IPS-18a (cell line): ENCODE measurements around the gene PTDSS2.

ENCODE experiments used
- H3K27ac ChIP-seq: one replicate; pipeline ENCODE4 v1.5.1; 2013; ENCODE audit warnings: low read length
- H3K27me3 ChIP-seq: one replicate; pipeline ENCODE4 v1.6.1; 2013; ENCODE audit warnings: mild to moderate bottlenecking, low read length; ENCODE audit not compliant: control insufficient read depth, insufficient read depth
- H3K36me3 ChIP-seq: one replicate; pipeline ENCODE4 v1.6.1; 2013; ENCODE audit warnings: low read depth, low read length; ENCODE audit not compliant: control insufficient read depth
- H3K4me1 ChIP-seq: one replicate; pipeline ENCODE4 v1.6.1; 2013; ENCODE audit warnings: low read depth, low read length; ENCODE audit not compliant: control insufficient read depth
- H3K4me3 ChIP-seq: one replicate; pipeline ENCODE4 v1.5.1; 2013; ENCODE audit warnings: low read length
- H3K9ac ChIP-seq: one replicate; pipeline ENCODE4 v1.6.1; 2013; ENCODE audit warnings: mild to moderate bottlenecking, low read length, moderate library complexity
- H3K9me3 ChIP-seq: one replicate; pipeline ENCODE4 v1.6.1; 2013; ENCODE audit warnings: low read depth, low read length; ENCODE audit not compliant: control insufficient read depth

Gene PTDSS2

GRCh38 chr11:503179-503981, 53.3 kb downstream of the PTDSS2 start:
- Histone ChIP-seq H3K4me1 (peaks cover 7% of the 10 kb centered on the region), H3K9me3 (no peaks in the 10 kb centered on the region), H3K36me3 (peaks cover 18% of the 10 kb centered on the region), H3K27me3 (no peaks in the 10 kb centered on the region), H3K27ac (no peak overlapping the region), H3K4me3 (no peak overlapping the region), H3K9ac (no peak overlapping the region)

- H3K4me1 ChIP-seq, result peaks cover 7% of the 10 kb centered on the region
- H3K9ac ChIP-seq, result no peak overlapping the region
- H3K9me3 ChIP-seq, result no peaks in the 10 kb centered on the region
- H3K27ac ChIP-seq, result no peak overlapping the region
- H3K36me3 ChIP-seq, result peaks cover 17% of the 10 kb centered on the region
- no peak overlapping the region for H3K4me3 ChIP-seq
- H3K27me3 ChIP-seq, result no peaks in the 10 kb centered on the region
Observed at GRCh38 chr11:504053-504993, 54.2 kb downstream of the PTDSS2 start.

- Histone ChIP-seq H3K9ac (no peak overlapping the region), H3K4me3 (no peak overlapping the region), H3K9me3 (no peaks in the 10 kb centered on the region), H3K4me1 (peaks cover 7% of the 10 kb centered on the region), H3K27ac (no peak overlapping the region), H3K36me3 (peaks cover 11% of the 10 kb centered on the region), H3K27me3 (no peaks in the 10 kb centered on the region)
Observed at GRCh38 chr11:504994-505344, 54.9 kb downstream of the PTDSS2 start.

- peak overlapping the region; percentile 86 for H3K4me3 ChIP-seq
- H3K4me1 ChIP-seq, result peaks cover 7% of the 10 kb centered on the region
- H3K27ac ChIP-seq, result peak overlapping the region; percentile 80
- peak overlapping the region; percentile 88 for H3K9ac ChIP-seq
- H3K9me3 ChIP-seq, result no peaks in the 10 kb centered on the region
- peaks cover under 1% of the 10 kb centered on the region for H3K36me3 ChIP-seq
- no peaks in the 10 kb centered on the region for H3K27me3 ChIP-seq
Observed at GRCh38 chr11:506238-506994, 56.3 kb downstream of the PTDSS2 start.

GRCh38 chr11:506995-507726, 57.1 kb downstream of the PTDSS2 start, which contains the start of gene RNH1:
Gene RNH1 (minus strand): TSS chr11:507242. CDS start chr11:502162, 5,080 bp downstream.
- H3K36me3 ChIP-seq, result no peaks in the 10 kb centered on the region
- H3K9ac ChIP-seq, result peak within 1 kb of the TSS; percentile 88
- peak within 1 kb of the TSS; percentile 86 for H3K4me3 ChIP-seq
- H3K27ac ChIP-seq, result peak within 1 kb of the TSS; percentile 80
- H3K4me1 ChIP-seq, result peaks cover 7% of the 10 kb centered on the region
- no peaks in the 10 kb centered on the region for H3K27me3 ChIP-seq
- H3K9me3 ChIP-seq, result no peaks in the 10 kb centered on the region

- Histone ChIP-seq H3K4me3 (peak overlapping the region; percentile 65), H3K9ac (peak overlapping the region; percentile 67), H3K9me3 (no peaks in the 10 kb centered on the region), H3K27me3 (no peaks in the 10 kb centered on the region), H3K27ac (no peak overlapping the region), H3K4me1 (peaks cover 7% of the 10 kb centered on the region), H3K36me3 (no peaks in the 10 kb centered on the region)
Observed at GRCh38 chr11:507727-508515, 57.8 kb downstream of the PTDSS2 start.

- H3K27me3 ChIP-seq, result no peaks in the 10 kb centered on the region
- H3K36me3 ChIP-seq, result no peaks in the 10 kb centered on the region
- H3K9me3 ChIP-seq, result no peaks in the 10 kb centered on the region
- H3K4me1 ChIP-seq, result peaks cover 7% of the 10 kb centered on the region
- H3K27ac ChIP-seq, result no peak overlapping the region
- H3K4me3 ChIP-seq, result no peak overlapping the region
- no peak overlapping the region for H3K9ac ChIP-seq
Observed at GRCh38 chr11:508956-509355, 58.9 kb downstream of the PTDSS2 start.

GRCh38 chr11:512761-513595, 62.9 kb downstream of the PTDSS2 start:
- Histone ChIP-seq H3K4me3 (no peak overlapping the region), H3K9ac (no peak overlapping the region), H3K27ac (no peak overlapping the region), H3K9me3 (no peaks in the 10 kb centered on the region), H3K36me3 (no peaks in the 10 kb centered on the region), H3K4me1 (no peaks in the 10 kb centered on the region), H3K27me3 (no peaks in the 10 kb centered on the region)

- Histone ChIP-seq H3K27me3 (no peaks in the 10 kb centered on the region), H3K27ac (no peak overlapping the region), H3K4me1 (no peaks in the 10 kb centered on the region), H3K4me3 (no peak overlapping the region), H3K9me3 (no peaks in the 10 kb centered on the region), H3K9ac (no peak overlapping the region), H3K36me3 (no peaks in the 10 kb centered on the region)
Observed at GRCh38 chr11:514606-515005, 64.5 kb downstream of the PTDSS2 start.

- Histone ChIP-seq H3K4me3 (no peak overlapping the region), H3K9me3 (no peaks in the 10 kb centered on the region), H3K36me3 (no peaks in the 10 kb centered on the region), H3K27me3 (no peaks in the 10 kb centered on the region), H3K4me1 (no peaks in the 10 kb centered on the region), H3K9ac (no peak overlapping the region), H3K27ac (no peak overlapping the region)
Observed at GRCh38 chr11:515131-515530, 65.1 kb downstream of the PTDSS2 start.
